DMS114 treated with DMSO at 0.1 percent for 48 hours (cell line): ENCODE data around the gene TBC1D7.
"Not testable (repeated sequence)": the region's sequence is repeated elsewhere in the genome, so short reads cannot be mapped to it uniquely, and the experiment has no call there.

Source experiments
- DNase-seq: peaks from one replicate; lab custom pipeline; 2025; ENCODE audit not compliant: unreplicated experiment; lab: John Stamatoyannopoulos, UW

TBC1D7 gene

GRCh38 chr6:13326031-13326586 lies 2.2 kb downstream of the TBC1D7 start:
- DNase-seq: not testable (repeated sequence)

- no peak for DNase-seq
These were observed 8.3 kb downstream of the TBC1D7 start for GRCh38 chr6:13319891-13320564.

- no peak for DNase-seq
These were observed 9.5 kb downstream of the TBC1D7 start for GRCh38 chr6:13318821-13319220.

DNA sequence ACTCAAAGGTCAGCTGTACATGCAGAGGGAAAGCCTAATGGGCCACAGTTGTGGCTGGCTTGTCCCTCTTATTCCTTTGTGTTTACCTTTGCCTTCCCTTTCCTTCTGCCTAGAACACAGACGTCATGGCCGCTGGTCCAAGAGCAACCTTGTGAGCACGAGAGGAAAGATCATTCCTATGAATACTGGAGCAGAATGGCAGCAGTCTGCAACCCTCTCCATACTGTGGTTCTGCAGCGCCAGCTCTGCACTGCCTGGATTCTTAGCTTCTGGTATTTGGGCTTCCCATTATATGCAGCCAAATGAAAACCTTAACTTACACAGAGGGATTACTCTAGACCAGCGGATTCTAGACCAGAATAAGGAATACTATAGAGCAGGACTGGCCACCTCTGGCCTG lies 12.4 kb downstream of the TBC1D7 start:
- no peak for DNase-seq

- no peak for DNase-seq
These were observed 13.5 kb downstream of the TBC1D7 start for GRCh38 chr6:13314806-13315205.

- no peak for DNase-seq
These were observed 17.2 kb downstream of the TBC1D7 start for GRCh38 chr6:13311155-13311554.

GRCh38 chr6:13308332-13308731 lies 20.0 kb downstream of the TBC1D7 start:
- no peak for DNase-seq

DNA sequence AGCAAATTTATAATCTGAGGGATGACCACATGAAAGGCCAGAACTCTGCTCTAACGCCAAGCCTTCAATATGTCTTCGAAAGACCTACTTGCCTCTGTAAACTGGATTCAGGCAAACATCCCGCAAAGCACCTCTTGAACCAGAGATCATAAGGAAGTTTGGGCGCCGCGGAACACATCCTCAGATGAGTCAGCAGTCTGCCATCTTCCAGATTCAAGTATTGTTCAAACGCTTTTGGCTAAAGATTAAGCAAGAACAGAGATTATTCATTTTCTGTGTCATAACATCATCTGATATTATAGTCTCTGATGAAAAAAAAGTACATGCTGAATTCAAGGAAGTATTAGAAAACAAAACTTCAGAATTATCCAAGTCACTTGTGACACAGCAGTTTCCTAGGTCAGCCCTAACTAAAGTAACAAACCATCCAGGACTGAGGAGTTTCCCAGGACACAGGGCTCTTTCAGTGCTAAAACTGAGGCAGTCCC lies 20.8 kb downstream of the TBC1D7 start:
- no peak for DNase-seq

DNA sequence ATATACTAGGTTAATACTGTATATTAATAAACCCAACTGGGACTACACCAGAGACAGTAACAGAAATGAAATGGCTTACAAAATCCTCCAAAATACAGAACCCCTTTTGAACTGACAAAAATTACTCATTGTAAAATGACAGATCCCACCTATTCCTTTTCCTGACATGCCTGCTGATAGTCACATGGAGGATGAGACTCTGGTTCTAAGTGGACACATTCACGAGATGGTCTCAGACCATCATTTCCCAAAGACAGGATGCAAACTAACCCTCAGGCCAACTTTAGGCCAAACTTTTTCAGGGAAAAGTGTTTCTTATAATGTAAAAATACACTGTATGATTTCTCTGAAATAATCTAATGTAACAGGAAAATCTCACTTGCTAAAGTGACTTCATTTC lies 22.5 kb downstream of the TBC1D7 start:
- DNase-seq: no peak

DNA sequence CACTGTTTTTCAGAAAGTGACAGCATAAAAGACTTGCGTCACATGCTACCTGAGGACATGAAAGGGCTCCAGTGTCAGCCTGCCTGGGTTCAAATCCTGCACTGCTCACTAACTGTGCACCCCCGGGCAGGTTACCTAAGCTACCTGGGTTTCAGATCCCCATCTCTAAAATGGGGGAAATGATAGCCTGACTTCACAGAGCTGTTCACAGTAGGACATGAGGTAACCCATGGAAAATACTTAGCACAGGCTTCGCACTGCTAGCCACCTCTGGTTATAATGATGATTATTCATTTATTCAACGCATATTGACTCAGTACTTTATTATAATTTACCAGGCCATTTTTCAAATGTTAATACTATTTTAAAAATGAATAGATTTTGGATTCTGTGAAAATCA lies 23.0 kb downstream of the TBC1D7 start:
- no peak for DNase-seq

GRCh38 chr6:13304580-13305260 lies 23.6 kb downstream of the TBC1D7 start:
- DNase-seq: no peak

- DNase-seq: no peak
These were observed 24.2 kb downstream of the TBC1D7 start for GRCh38 chr6:13304101-13304500.

GRCh38 chr6:13303668-13304017 lies 24.7 kb downstream of the TBC1D7 start:
- DNase-seq: no peak

GRCh38 chr6:13302751-13303667 lies 25.3 kb downstream of the TBC1D7 start:
- no peak for DNase-seq

GRCh38 chr6:13302291-13302690 lies 26.0 kb downstream of the TBC1D7 start:
- no peak for DNase-seq

GRCh38 chr6:13300643-13301590 lies 27.4 kb downstream of the TBC1D7 start:
- no peak for DNase-seq

DNA sequence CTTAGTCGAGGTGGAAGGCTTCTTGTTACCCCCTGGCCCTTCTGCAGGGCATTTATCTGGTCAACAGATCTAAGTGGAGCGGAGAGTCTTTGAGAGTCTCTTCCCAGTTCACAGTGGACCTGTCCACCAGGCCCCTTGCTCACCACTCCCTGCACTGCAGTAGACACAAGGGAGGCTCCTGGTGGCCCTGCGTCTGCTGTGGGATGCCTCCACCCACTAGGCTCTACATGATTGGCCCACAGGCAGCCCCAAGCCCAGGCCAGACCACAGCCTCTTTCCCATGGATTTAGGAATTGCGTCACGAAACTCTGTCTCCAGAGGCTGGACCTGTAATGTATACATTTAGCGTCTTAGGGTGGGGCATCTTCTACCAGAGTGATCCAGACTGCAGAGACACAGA lies 28.4 kb downstream of the TBC1D7 start:
- no peak for DNase-seq

GRCh38 chr6:13299403-13299821 lies 28.9 kb downstream of the TBC1D7 start:
- DNase-seq: no peak

- no peak for DNase-seq
These were observed 29.9 kb downstream of the TBC1D7 start for GRCh38 chr6:13298446-13298845.

DNA sequence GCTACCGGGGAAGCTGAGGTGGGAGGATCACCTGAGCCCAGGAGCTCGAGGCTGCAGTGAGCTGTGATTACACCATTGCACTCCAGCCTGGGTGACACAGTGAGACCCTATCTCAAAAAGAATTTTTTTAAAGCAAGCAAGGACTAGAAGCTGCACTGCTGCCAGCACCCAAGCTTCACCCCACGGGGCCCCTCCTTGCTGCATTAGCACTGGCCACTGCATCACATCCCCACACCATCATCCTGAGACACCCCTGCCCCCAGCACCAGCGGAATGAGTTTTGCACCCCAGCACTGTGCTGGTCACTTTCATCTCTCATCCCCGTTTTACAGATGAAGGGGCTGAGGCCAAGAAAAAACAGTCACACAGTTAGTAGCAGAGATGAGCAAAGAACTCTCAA lies 30.9 kb downstream of the TBC1D7 start:
- DNase-seq: no peak
